ENCODE data around the gene BCAS2. TPM values are rescaled to one million over a fixed set of nuclear protein-coding genes. Genes with fewer than 3 reads are reported as not detected.
"Not testable (repeated sequence)": the region's sequence is repeated elsewhere in the genome, so short reads cannot be mapped to it uniquely, and the experiment has no call there.

The BCAS2 gene
- total RNA-seq, 1 donor from 2014 or later: 58.4 TPM

- H3K27me3 ChIP-seq (ENCODE audit: control insufficient read depth, insufficient read depth, low read length): no peaks in the 10 kb centered on the region
- H3K4me3 ChIP-seq (ENCODE audit: low read depth, low read length): no peak overlapping the region
- no peaks in the 10 kb centered on the region for H3K36me3 ChIP-seq (ENCODE audit: control insufficient read depth, insufficient read depth, low read length)
- no peak for DNase-seq (ENCODE audit: low read depth)
- TF ChIP-seq CTCF (IDR thresholded peaks at IDR 0.05; ENCODE audit: insufficient read depth, low read length, poor library complexity, severe bottlenecking): no peak
Measured at GRCh38 chr1:114585231-114585630, 3.8 kb upstream of the BCAS2 start.

GRCh38 chr1:114574365-114574764 lies 7.0 kb downstream of the BCAS2 start:
- H3K27me3 ChIP-seq (ENCODE audit: control insufficient read depth, insufficient read depth, low read length): no peaks in the 10 kb centered on the region
- H3K4me3 ChIP-seq (ENCODE audit: low read depth, low read length): no peak overlapping the region
- H3K36me3 ChIP-seq (ENCODE audit: control insufficient read depth, insufficient read depth, low read length): no peaks in the 10 kb centered on the region
- no peak for TF ChIP-seq CTCF (IDR thresholded peaks at IDR 0.05; ENCODE audit: insufficient read depth, low read length, poor library complexity, severe bottlenecking)
- no peak for DNase-seq (ENCODE audit: low read depth)

GRCh38 chr1:114564141-114564540 lies 17.3 kb downstream of the BCAS2 start:
- H3K36me3 ChIP-seq (ENCODE audit: control insufficient read depth, insufficient read depth, low read length): no peaks in the 10 kb centered on the region
- TF ChIP-seq CTCF (IDR thresholded peaks at IDR 0.05; ENCODE audit: insufficient read depth, low read length, poor library complexity, severe bottlenecking): no peak
- H3K27me3 ChIP-seq (ENCODE audit: control insufficient read depth, insufficient read depth, low read length): no peaks in the 10 kb centered on the region
- DNase-seq (ENCODE audit: low read depth): no peak
- no peak overlapping the region for H3K4me3 ChIP-seq (ENCODE audit: low read depth, low read length)

- not testable (repeated sequence) for H3K36me3 ChIP-seq (ENCODE audit: control insufficient read depth, insufficient read depth, low read length); DNase-seq (ENCODE audit: low read depth); H3K4me3 ChIP-seq (ENCODE audit: low read depth, low read length); H3K27me3 ChIP-seq (ENCODE audit: control insufficient read depth, insufficient read depth, low read length)
Measured at GRCh38 chr1:114562978-114563510, 18.4 kb downstream of the BCAS2 start.

GRCh38 chr1:114561333-114561732 lies 20.1 kb downstream of the BCAS2 start:
- no peak overlapping the region for H3K4me3 ChIP-seq (ENCODE audit: low read depth, low read length)
- TF ChIP-seq CTCF (IDR thresholded peaks at IDR 0.05; ENCODE audit: insufficient read depth, low read length, poor library complexity, severe bottlenecking): no peak
- H3K36me3 ChIP-seq (ENCODE audit: control insufficient read depth, insufficient read depth, low read length): no peaks in the 10 kb centered on the region
- no peak for DNase-seq (ENCODE audit: low read depth)
- no peaks in the 10 kb centered on the region for H3K27me3 ChIP-seq (ENCODE audit: control insufficient read depth, insufficient read depth, low read length)

GRCh38 chr1:114559356-114559755 lies 22.1 kb downstream of the BCAS2 start:
- no peak for TF ChIP-seq CTCF (IDR thresholded peaks at IDR 0.05; ENCODE audit: insufficient read depth, low read length, poor library complexity, severe bottlenecking)
- H3K36me3 ChIP-seq (ENCODE audit: control insufficient read depth, insufficient read depth, low read length): no peaks in the 10 kb centered on the region
- no peak for DNase-seq (ENCODE audit: low read depth)
- no peak overlapping the region for H3K4me3 ChIP-seq (ENCODE audit: low read depth, low read length)
- no peaks in the 10 kb centered on the region for H3K27me3 ChIP-seq (ENCODE audit: control insufficient read depth, insufficient read depth, low read length)
